GM23338 (cell line): ENCODE measurements around the gene ENTPD1. TPM values are rescaled to one million over a fixed set of nuclear protein-coding genes. Genes with fewer than 3 reads are reported as not detected.

Experiments
- ATAC-seq: fragments of 200-7000 bp; cut with Tn5 transposase; 3 replicates; pipeline ENCODE4 v1.9.1; 2020
- DNase-seq: peaks from one replicate; pipeline ENCODE4 v3.0.0-alpha.2; 2015; ENCODE audit warnings: low spot score
- H2AFZ ChIP-seq: fragments of 200-600 bp; sonication (generic); 2 replicates; pipeline ENCODE4 v1.8.0; 2016; ENCODE audit warnings: antibody characterized with exemption, mild to moderate bottlenecking, moderate library complexity
- H3F3A ChIP-seq: fragments of 200-600 bp; sonication (generic); replicated peaks from 2 replicates; pipeline ENCODE4 v1.8.0; 2017; ENCODE audit warnings: antibody characterized with exemption, mixed run types, low read depth
- H3K27ac ChIP-seq: fragments of 200-600 bp; sonication (generic); 2 replicates; pipeline ENCODE4 v1.6.1; 2016; ENCODE audit warnings: low read depth
- H3K27me3 ChIP-seq: fragments of 200-600 bp; sonication (generic); 2 replicates; pipeline ENCODE4 v1.8.0; 2016; ENCODE audit warnings: mild to moderate bottlenecking, mixed run types, moderate library complexity; ENCODE audit not compliant: insufficient read depth
- H3K36me3 ChIP-seq: fragments of 200-600 bp; sonication (generic); 2 replicates; pipeline ENCODE4 v1.8.0; 2016; ENCODE audit warnings: mild to moderate bottlenecking; ENCODE audit not compliant: insufficient read depth
- H3K4me1 ChIP-seq: fragments of 200-600 bp; sonication (generic); 2 replicates; pipeline ENCODE4 v1.8.0; 2016; ENCODE audit warnings: mild to moderate bottlenecking, moderate library complexity; ENCODE audit not compliant: insufficient read depth
- H3K4me2 ChIP-seq: fragments of 200-600 bp; sonication (generic); 2 replicates; pipeline ENCODE4 v1.7.1; 2017; ENCODE audit warnings: mixed run types
- H3K4me3 ChIP-seq: fragments of 200-600 bp; sonication (generic); 2 replicates; pipeline ENCODE4 v1.6.1; 2016; ENCODE audit warnings: mixed run types
- H3K79me2 ChIP-seq: fragments of 200-600 bp; sonication (generic); replicated peaks from 2 replicates; pipeline ENCODE4 v1.8.0; 2017; ENCODE audit warnings: mild to moderate bottlenecking; ENCODE audit not compliant: insufficient read depth
- H3K9me2 ChIP-seq: fragments of 200-600 bp; sonication (generic); 2 replicates; pipeline ENCODE4 v1.8.0; 2017; ENCODE audit not compliant: insufficient read depth
- H4K20me1 ChIP-seq: fragments of 200-600 bp; sonication (generic); replicated peaks from 2 replicates; pipeline ENCODE4 v1.8.0; 2017; ENCODE audit warnings: mild to moderate bottlenecking; ENCODE audit not compliant: insufficient read depth
- H3K27ac Mint-ChIP-seq: 2 replicates; pipeline ENCODE4 v1.8.0; 2020; ENCODE audit warnings: inconsistent platforms, mild to moderate bottlenecking, moderate library complexity, mixed read lengths
- H3K27me3 Mint-ChIP-seq: 3 replicates; pipeline ENCODE4 v1.8.0; 2022; ENCODE audit warnings: low read depth, mild to moderate bottlenecking, moderate library complexity, mixed read lengths, inconsistent platforms; ENCODE audit not compliant: insufficient read depth, poor library complexity
- H3K36me3 Mint-ChIP-seq: 3 replicates; pipeline ENCODE4 v1.8.0; 2021; ENCODE audit warnings: low read depth, mild to moderate bottlenecking, inconsistent platforms, moderate library complexity, mixed read lengths
- H3K4me1 Mint-ChIP-seq: 3 replicates; pipeline ENCODE4 v1.8.0; 2020; ENCODE audit warnings: mild to moderate bottlenecking, inconsistent platforms, mixed read lengths
- H3K4me3 Mint-ChIP-seq: 3 replicates; pipeline ENCODE4 v1.8.0; 2021; ENCODE audit warnings: moderate library complexity, mild to moderate bottlenecking, inconsistent platforms, mixed read lengths
- H3K9me3 Mint-ChIP-seq: 3 replicates; pipeline ENCODE4 v1.8.0; 2020; ENCODE audit warnings: moderate library complexity, mild to moderate bottlenecking, inconsistent platforms, mixed read lengths
- CREB1 ChIP-seq: fragments of 250-450 bp; sonication (Bioruptor Pico); IDR thresholded peaks from 2 replicates; pipeline ENCODE4 v1.5.0; 2020; ENCODE audit warnings: low read depth, mild to moderate bottlenecking, moderate library complexity
- ETS1 ChIP-seq: IDR thresholded peaks from 2 replicates; pipeline ENCODE4 v1.6.1; 2016; ENCODE audit warnings: antibody characterized with exemption
- EZH2 ChIP-seq: fragments of 200-600 bp; sonication (generic); IDR thresholded peaks from one replicate; pipeline ENCODE4 v1.8.0; 2017; ENCODE audit warnings: antibody characterized with exemption, mild to moderate bottlenecking, low read depth; ENCODE audit not compliant: unreplicated experiment
- EZH2phosphoT487 ChIP-seq: fragments of 200-600 bp; sonication (generic); IDR thresholded peaks from one replicate; pipeline ENCODE4 v1.8.1; 2018; ENCODE audit warnings: antibody characterized with exemption; ENCODE audit not compliant: unreplicated experiment
- JUNB ChIP-seq: IDR thresholded peaks from one replicate; pipeline ENCODE4 v1.6.1; 2016; ENCODE audit warnings: antibody characterized with exemption; ENCODE audit not compliant: unreplicated experiment
- NANOG ChIP-seq: IDR thresholded peaks from 2 replicates; pipeline ENCODE4 v1.6.1; 2016; ENCODE audit warnings: antibody characterized with exemption, borderline replicate concordance
- POLR2AphosphoS5 ChIP-seq: IDR thresholded peaks from 2 replicates; pipeline ENCODE4 v1.6.1; 2016; ENCODE audit warnings: antibody characterized with exemption, low read depth
- REST ChIP-seq: IDR thresholded peaks from one replicate; pipeline ENCODE4 v1.6.1; 2018; ENCODE audit warnings: antibody characterized with exemption; ENCODE audit not compliant: unreplicated experiment
- STAT1 ChIP-seq: IDR thresholded peaks from one replicate; pipeline ENCODE4 v1.6.1; 2016; ENCODE audit warnings: antibody characterized with exemption; ENCODE audit not compliant: unreplicated experiment
- ZNF114 ChIP-seq: fragments of 250-450 bp; sonication (Bioruptor Pico); IDR thresholded peaks from 2 replicates; pipeline ENCODE4 v1.5.0; 2020; ENCODE audit warnings: mild to moderate bottlenecking, moderate library complexity
- ZNF331 ChIP-seq: fragments of 250-450 bp; sonication (Bioruptor Pico); IDR thresholded peaks from 2 replicates; pipeline ENCODE4 v1.5.0; 2020; ENCODE audit warnings: low read depth, mild to moderate bottlenecking, moderate library complexity
- polyA plus RNA-seq: library from polyadenylated mRNA; unstranded; fragments of >200 nt; fragmentation: Nextera tagmentation; extraction: Ambion mirVana; gene quantifications from 2 replicates; pipeline ENCODE4 v1.2.1, GENCODE V29; 2016
- total RNA-seq: library from RNA; depleted of rRNA; stranded (reverse); fragments of >200 nt; shearing (Covaris generic); gene quantifications from 2 replicates; pipeline ENCODE4 v1.2.3, GENCODE V29; 2014
- TF ChIP-seq, protein P1 (sequence below): fragments of 250-450 bp; sonication (Bioruptor Pico); IDR thresholded peaks from 2 replicates; pipeline ENCODE4 v1.5.0; 2020; ENCODE audit warnings: mild to moderate bottlenecking, moderate library complexity
- TF ChIP-seq, protein P2 (sequence below), 2 experiments: fragments of 200-600 bp in 1 of 2; sonication (generic) in 1 of 2; conservative IDR thresholded peaks; 2 replicates each; pipeline versions ENCODE4 v1.5.1 to v1.6.1; 2016 to 2017; ENCODE audit warnings: antibody characterized with exemption in 2 of 2, low read depth in 2 of 2, mild to moderate bottlenecking in 2 of 2, moderate library complexity in 1 of 2

Gene ENTPD1
- total and polyA plus RNA-seq, 2 experiments from 2014 or later: 2.3 to 3.6 TPM

GRCh38 chr10:95711492-95711891 lies 44.5 kb upstream of the ENTPD1 start:
- H3K4me3 ChIP-seq: no peak overlapping the region
- ATAC-seq (no peak), DNase-seq (no peak)
- H3K79me2 ChIP-seq: no peaks in the 10 kb centered on the region
- H3K27ac ChIP-seq: no peak overlapping the region
- no peak overlapping the region for H3K27ac Mint-ChIP-seq
- no peaks in the 10 kb centered on the region for H4K20me1 ChIP-seq
- H3K36me3 ChIP-seq: no peaks in the 10 kb centered on the region
- H3K9me3 Mint-ChIP-seq: peaks cover 7% of the 10 kb centered on the region; the same call in 2 of the 3 replicates
- H3K36me3 Mint-ChIP-seq: 0 out of 3 replicates have a peak, but pooled peaks cover under 1% of the 10 kb centered on the region
- H3F3A ChIP-seq: no peaks in the 10 kb centered on the region
- no peaks in the 10 kb centered on the region for H3K9me2 ChIP-seq
- H3K4me1 ChIP-seq: no peaks in the 10 kb centered on the region
- H3K27me3 Mint-ChIP-seq: no peaks in the 10 kb centered on the region
- H3K4me1 Mint-ChIP-seq: no peaks in the 10 kb centered on the region; the same call in 2 of the 3 replicates
- no peak overlapping the region for H3K4me2 ChIP-seq
- no peaks in the 10 kb centered on the region for H3K27me3 ChIP-seq
- no peak for TF ChIP-seq ZNF114 (CRISPR knock-in tag)
- TF ChIP-seq REST: no peak
- TF ChIP-seq ETS1: no peak
- TF ChIP-seq STAT1: no peak
- no peak for TF ChIP-seq NANOG
- no peak for TF ChIP-seq EZH2phosphoT487
- no peak for TF ChIP-seq ZNF331 (CRISPR knock-in tag)
- no peak for TF ChIP-seq JUNB
- no peak for TF ChIP-seq POLR2AphosphoS5
- no peak for TF ChIP-seq EZH2
- TF ChIP-seq, protein P1, sequence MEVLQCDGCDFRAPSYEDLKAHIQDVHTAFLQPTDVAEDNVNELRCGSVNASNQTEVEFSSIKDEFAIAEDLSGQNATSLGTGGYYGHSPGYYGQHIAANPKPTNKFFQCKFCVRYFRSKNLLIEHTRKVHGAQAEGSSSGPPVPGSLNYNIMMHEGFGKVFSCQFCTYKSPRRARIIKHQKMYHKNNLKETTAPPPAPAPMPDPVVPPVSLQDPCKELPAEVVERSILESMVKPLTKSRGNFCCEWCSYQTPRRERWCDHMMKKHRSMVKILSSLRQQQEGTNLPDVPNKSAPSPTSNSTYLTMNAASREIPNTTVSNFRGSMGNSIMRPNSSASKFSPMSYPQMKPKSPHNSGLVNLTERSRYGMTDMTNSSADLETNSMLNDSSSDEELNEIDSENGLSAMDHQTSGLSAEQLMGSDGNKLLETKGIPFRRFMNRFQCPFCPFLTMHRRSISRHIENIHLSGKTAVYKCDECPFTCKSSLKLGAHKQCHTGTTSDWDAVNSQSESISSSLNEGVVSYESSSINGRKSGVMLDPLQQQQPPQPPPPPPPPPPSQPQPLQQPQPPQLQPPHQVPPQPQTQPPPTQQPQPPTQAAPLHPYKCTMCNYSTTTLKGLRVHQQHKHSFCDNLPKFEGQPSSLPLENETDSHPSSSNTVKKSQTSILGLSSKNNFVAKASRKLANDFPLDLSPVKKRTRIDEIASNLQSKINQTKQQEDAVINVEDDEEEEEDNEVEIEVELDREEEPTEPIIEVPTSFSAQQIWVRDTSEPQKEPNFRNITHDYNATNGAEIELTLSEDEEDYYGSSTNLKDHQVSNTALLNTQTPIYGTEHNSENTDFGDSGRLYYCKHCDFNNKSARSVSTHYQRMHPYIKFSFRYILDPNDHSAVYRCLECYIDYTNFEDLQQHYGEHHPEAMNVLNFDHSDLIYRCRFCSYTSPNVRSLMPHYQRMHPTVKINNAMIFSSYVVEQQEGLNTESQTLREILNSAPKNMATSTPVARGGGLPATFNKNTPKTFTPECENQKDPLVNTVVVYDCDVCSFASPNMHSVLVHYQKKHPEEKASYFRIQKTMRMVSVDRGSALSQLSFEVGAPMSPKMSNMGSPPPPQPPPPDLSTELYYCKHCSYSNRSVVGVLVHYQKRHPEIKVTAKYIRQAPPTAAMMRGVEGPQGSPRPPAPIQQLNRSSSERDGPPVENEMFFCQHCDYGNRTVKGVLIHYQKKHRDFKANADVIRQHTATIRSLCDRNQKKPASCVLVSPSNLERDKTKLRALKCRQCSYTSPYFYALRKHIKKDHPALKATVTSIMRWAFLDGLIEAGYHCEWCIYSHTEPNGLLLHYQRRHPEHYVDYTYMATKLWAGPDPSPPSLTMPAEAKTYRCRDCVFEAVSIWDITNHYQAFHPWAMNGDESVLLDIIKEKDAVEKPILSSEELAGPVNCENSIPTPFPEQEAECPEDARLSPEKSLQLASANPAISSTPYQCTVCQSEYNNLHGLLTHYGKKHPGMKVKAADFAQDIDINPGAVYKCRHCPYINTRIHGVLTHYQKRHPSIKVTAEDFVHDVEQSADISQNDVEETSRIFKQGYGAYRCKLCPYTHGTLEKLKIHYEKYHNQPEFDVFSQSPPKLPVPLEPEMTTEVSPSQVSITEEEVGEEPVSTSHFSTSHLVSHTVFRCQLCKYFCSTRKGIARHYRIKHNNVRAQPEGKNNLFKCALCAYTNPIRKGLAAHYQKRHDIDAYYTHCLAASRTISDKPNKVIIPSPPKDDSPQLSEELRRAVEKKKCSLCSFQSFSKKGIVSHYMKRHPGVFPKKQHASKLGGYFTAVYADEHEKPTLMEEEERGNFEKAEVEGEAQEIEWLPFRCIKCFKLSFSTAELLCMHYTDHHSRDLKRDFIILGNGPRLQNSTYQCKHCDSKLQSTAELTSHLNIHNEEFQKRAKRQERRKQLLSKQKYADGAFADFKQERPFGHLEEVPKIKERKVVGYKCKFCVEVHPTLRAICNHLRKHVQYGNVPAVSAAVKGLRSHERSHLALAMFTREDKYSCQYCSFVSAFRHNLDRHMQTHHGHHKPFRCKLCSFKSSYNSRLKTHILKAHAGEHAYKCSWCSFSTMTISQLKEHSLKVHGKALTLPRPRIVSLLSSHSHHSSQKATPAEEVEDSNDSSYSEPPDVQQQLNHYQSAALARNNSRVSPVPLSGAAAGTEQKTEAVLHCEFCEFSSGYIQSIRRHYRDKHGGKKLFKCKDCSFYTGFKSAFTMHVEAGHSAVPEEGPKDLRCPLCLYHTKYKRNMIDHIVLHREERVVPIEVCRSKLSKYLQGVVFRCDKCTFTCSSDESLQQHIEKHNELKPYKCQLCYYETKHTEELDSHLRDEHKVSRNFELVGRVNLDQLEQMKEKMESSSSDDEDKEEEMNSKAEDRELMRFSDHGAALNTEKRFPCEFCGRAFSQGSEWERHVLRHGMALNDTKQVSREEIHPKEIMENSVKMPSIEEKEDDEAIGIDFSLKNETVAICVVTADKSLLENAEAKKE: no peak
- no peak for TF ChIP-seq CREB1 (CRISPR knock-in tag)
- TF ChIP-seq, protein P2, sequence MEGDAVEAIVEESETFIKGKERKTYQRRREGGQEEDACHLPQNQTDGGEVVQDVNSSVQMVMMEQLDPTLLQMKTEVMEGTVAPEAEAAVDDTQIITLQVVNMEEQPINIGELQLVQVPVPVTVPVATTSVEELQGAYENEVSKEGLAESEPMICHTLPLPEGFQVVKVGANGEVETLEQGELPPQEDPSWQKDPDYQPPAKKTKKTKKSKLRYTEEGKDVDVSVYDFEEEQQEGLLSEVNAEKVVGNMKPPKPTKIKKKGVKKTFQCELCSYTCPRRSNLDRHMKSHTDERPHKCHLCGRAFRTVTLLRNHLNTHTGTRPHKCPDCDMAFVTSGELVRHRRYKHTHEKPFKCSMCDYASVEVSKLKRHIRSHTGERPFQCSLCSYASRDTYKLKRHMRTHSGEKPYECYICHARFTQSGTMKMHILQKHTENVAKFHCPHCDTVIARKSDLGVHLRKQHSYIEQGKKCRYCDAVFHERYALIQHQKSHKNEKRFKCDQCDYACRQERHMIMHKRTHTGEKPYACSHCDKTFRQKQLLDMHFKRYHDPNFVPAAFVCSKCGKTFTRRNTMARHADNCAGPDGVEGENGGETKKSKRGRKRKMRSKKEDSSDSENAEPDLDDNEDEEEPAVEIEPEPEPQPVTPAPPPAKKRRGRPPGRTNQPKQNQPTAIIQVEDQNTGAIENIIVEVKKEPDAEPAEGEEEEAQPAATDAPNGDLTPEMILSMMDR (conservative IDR thresholded peaks at IDR 0.05; ENCODE audit: low read depth in 2 of 2): no peak
- H3K4me3 Mint-ChIP-seq: no peak overlapping the region
- peak overlapping the region; percentile 47; the same call in 1 of the 2 replicates for H2AFZ ChIP-seq
